Sigmoid colon (tissue), 7 donors: ENCODE data around the gene TTLL8. TPM values are rescaled to one million over a fixed set of nuclear protein-coding genes. Genes with fewer than 3 reads are reported as not detected.

ENCODE experiments used
- DNase-seq: peaks from one replicate; pipeline ENCODE4 v3.0.0-alpha.2; 2019
- H3K27ac ChIP-seq, 4 donors: fragments of 200-600 bp; sonication (generic); one replicate each; pipeline ENCODE4 v1.5.1; 2016 to 2019; ENCODE audit warnings: mild to moderate bottlenecking in 1 of 4
- H3K27me3 ChIP-seq, 3 donors: fragments of 200-600 bp; sonication (generic); one replicate each; pipeline ENCODE4 v1.5.1; 2019; ENCODE audit warnings: mild to moderate bottlenecking in 1 of 3
- H3K36me3 ChIP-seq, 4 donors: fragments of 200-600 bp; sonication (generic); one replicate each; pipeline ENCODE4 v1.5.1; 2016 to 2019
- H3K4me1 ChIP-seq, 4 donors: fragments of 200-600 bp; sonication (generic); one replicate each; pipeline ENCODE4 v1.5.1; 2017 to 2019
- H3K4me3 ChIP-seq, 4 donors: fragments of 200-600 bp; sonication (generic); one replicate each; pipeline ENCODE4 v1.5.1; 2017 to 2019; ENCODE audit warnings: mild to moderate bottlenecking in 2 of 4, moderate library complexity in 1 of 4
- H3K9me3 ChIP-seq, 4 donors: fragments of 200-600 bp in 3 of 4; sonication (generic) in 3 of 4; one replicate each; pipeline versions ENCODE4 v1.5.1 to v1.6.1; 2013 to 2019
- EP300 ChIP-seq, 4 donors: sonication (generic); formaldehyde crosslinking; IDR thresholded peaks; one replicate each; pipeline ENCODE4 v1.6.1; 2017; ENCODE audit warnings: antibody characterized with exemption in 4 of 4
- POLR2A ChIP-seq, 2 donors: fragments of 450-650 bp; IDR thresholded peaks; one replicate each; pipeline ENCODE4 v1.6.1; 2016; ENCODE audit warnings: antibody characterized with exemption in 2 of 2, mild to moderate bottlenecking in 2 of 2, moderate library complexity in 2 of 2
- POLR2AphosphoS5 ChIP-seq, 4 donors: sonication (generic); formaldehyde crosslinking; IDR thresholded peaks; one replicate each; pipeline ENCODE4 v1.6.1; 2017; ENCODE audit warnings: antibody characterized with exemption in 4 of 4
- WGBS, 2 donors: extraction: QIAGEN DNeasy Blood & Tissue Kit; methylation state at CpG; one replicate each; pipeline ENCODE4 v1.1.7; 2013; 5-methylcytosine and 5-hydroxymethylcytosine counted together
- intact Hi-C: fragments of 100-400 bp; cut with DNase I; formaldehyde crosslinking; loops from one replicate; pipeline ENCODE4 v1.15.1; 2023
- polyA plus RNA-seq, 3 donors: library from polyadenylated mRNA; stranded (reverse); fragments of 200-250 nt; gene quantifications; one replicate each; pipeline ENCODE4 v1.2.3, GENCODE V29; 2013
- total RNA-seq, 4 donors: library from RNA; depleted of rRNA; stranded (reverse); fragments of >200 nt; gene quantifications; one replicate each; pipeline ENCODE4 v1.1.0, GENCODE V29; 2016
- TF ChIP-seq, protein P1 (sequence below), 4 experiments: fragments of 450-650 bp in 3 of 4; fragments of 200-600 bp in 1 of 4; IDR thresholded peaks; one replicate each; pipeline ENCODE4 v1.5.1; 2016 to 2019; ENCODE audit warnings: antibody characterized with exemption in 4 of 4, mild to moderate bottlenecking in 3 of 4, moderate library complexity in 2 of 4
- donor health status: healthy with polysubstance abuse.
- donor health status: Bipolar disorder and iron deficiency.
- donor health status: healthy.

TTLL8 gene
- total and polyA plus RNA-seq, 7 donors = not detected

DNA sequence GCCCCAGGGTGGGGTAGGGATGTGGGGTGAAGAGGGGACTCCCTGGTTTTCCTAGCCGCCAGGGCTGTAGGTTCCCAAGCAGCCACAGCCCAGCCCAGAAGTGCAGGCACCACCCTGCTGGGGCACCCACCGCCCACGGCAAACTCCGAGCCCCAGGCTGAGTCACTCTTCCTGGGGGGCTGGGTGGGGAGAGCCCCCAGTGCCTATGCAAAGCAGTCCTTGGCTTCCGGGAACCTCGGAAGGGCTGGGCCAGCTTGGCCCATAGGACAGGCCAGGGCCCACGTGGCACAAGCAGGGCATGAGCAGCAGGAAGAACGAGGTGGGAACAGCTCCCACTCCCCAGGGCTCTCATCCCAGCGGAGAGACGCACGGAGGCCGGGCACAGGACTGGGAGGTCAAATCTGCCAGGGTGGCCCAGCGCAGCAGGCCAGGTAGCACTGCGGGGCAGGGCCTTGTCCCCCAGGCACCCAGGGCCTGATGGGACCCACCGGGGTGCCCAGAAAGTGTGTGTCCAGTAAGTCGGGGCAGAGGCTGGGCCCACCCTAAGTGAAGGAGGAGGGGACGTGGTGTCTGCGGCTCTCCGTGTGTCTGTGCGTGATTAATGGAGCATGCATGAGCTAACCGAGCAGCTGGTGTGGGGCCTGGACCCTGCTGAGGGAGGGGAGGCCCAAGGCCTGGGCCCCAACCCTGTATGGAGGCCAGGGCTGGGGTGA lies 41.0 kb downstream of the TTLL8 start:
- Histone ChIP-seq H3K27ac (no peak overlapping the region), H3K4me3 (no peak overlapping the region), H3K4me1 (peaks cover 0 to 11% (median 10%) of the 10 kb centered on the region in 4 donors), H3K9me3 (peaks cover 0 to 4% (median 0%) of the 10 kb centered on the region in 4 donors), H3K36me3 (no peaks in the 10 kb centered on the region), H3K27me3 (peaks cover 29 to 69% (median 54%) of the 10 kb centered on the region in 3 donors)
- DNase-seq = peak; percentile 50
- WGBS, 2 donors = 71 to 72% methylated on average over 21 of the region's 21 CpGs
- TF ChIP-seq POLR2A (IDR thresholded peaks at IDR 0.05) (no peak), EP300 (IDR thresholded peaks at IDR 0.05) (no peak), POLR2AphosphoS5 (IDR thresholded peaks at IDR 0.05) (no peak)
- TF ChIP-seq, protein P1, sequence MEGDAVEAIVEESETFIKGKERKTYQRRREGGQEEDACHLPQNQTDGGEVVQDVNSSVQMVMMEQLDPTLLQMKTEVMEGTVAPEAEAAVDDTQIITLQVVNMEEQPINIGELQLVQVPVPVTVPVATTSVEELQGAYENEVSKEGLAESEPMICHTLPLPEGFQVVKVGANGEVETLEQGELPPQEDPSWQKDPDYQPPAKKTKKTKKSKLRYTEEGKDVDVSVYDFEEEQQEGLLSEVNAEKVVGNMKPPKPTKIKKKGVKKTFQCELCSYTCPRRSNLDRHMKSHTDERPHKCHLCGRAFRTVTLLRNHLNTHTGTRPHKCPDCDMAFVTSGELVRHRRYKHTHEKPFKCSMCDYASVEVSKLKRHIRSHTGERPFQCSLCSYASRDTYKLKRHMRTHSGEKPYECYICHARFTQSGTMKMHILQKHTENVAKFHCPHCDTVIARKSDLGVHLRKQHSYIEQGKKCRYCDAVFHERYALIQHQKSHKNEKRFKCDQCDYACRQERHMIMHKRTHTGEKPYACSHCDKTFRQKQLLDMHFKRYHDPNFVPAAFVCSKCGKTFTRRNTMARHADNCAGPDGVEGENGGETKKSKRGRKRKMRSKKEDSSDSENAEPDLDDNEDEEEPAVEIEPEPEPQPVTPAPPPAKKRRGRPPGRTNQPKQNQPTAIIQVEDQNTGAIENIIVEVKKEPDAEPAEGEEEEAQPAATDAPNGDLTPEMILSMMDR (IDR thresholded peaks at IDR 0.05) = no peak
- intact Hi-C loops = no loop called here

GRCh38 chr22:50016308-50016987 lies 41.6 kb downstream of the TTLL8 start:
- peaks cover 31 to 76% (median 61%) of the 10 kb centered on the region in 3 donors for H3K27me3 ChIP-seq
- peaks cover 0 to 11% (median 10%) of the 10 kb centered on the region in 4 donors for H3K4me1 ChIP-seq
- DNase-seq = peak; percentile 39
- WGBS, 2 donors = 86% methylated on average over 20 of the region's 20 CpGs
- intact Hi-C loops = no loop called here
- TF ChIP-seq POLR2AphosphoS5 (IDR thresholded peaks at IDR 0.05) = no peak
- TF ChIP-seq, protein P1 (IDR thresholded peaks at IDR 0.05) = no peak
- TF ChIP-seq EP300 (IDR thresholded peaks at IDR 0.05) = no peak
- TF ChIP-seq POLR2A (IDR thresholded peaks at IDR 0.05) = no peak
- H3K36me3 ChIP-seq = no peaks in the 10 kb centered on the region
- no peak overlapping the region for H3K27ac ChIP-seq
- H3K9me3 ChIP-seq = peaks cover 0 to 4% (median 0%) of the 10 kb centered on the region in 4 donors
- H3K4me3 ChIP-seq = no peak overlapping the region

GRCh38 chr22:50015451-50016307 lies 42.4 kb downstream of the TTLL8 start:
- Histone ChIP-seq H3K36me3 (no peaks in the 10 kb centered on the region), H3K27ac (no peak overlapping the region), H3K9me3 (peaks cover 0 to 4% (median 0%) of the 10 kb centered on the region in 4 donors), H3K4me1 (peaks cover 0 to 18% (median 17%) of the 10 kb centered on the region in 4 donors), H3K4me3 (no peak overlapping the region), H3K27me3 (peaks cover 39 to 83% (median 69%) of the 10 kb centered on the region in 3 donors)
- 31 to 51% methylated on average over 30 of the region's 30 CpGs for WGBS, 2 donors
- intact Hi-C loops = no loop called here
- peak; percentile 57 for DNase-seq
- TF ChIP-seq POLR2AphosphoS5 (IDR thresholded peaks at IDR 0.05) = no peak
- TF ChIP-seq EP300 (IDR thresholded peaks at IDR 0.05) = no peak
- TF ChIP-seq, protein P1 (IDR thresholded peaks at IDR 0.05) = no peak
- no peak for TF ChIP-seq POLR2A (IDR thresholded peaks at IDR 0.05)

DNA sequence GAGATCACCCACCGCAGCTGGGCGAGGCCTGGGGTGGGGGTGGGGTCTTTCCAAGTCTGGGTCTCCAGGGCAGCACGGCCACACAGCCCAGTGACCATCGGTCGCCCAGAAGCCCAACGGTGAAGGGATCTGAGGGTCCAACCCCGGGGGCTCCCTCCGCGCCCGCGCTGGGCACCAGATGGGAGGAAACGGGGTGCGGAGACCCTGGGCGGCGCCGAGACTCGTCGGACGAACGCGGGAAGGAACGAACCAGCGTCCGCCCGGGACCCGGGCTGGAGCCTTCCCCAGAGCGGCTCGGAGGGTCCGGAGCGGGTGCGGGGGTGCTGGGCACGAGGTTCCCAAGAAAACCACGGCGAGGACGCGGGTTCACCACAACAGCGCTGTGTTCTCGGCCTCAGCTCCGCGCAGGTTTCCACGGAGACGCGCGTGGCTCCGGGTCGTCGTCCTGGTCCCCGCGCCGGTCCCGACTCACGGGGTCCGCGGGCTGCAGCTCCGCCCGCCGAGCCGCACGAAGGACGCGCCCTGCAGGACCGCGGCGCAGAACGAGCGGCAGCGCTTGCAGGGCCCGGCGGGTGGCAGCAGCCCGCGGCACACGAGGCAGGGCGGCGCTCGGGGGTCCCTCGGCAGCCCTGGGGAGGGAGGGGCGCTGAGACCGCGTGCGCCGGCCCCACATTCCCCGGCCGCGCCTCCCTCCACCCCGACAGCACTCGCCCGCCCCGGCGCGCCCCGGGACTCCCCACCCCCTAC lies 43.3 kb downstream of the TTLL8 start:
- WGBS, 2 donors = 4% methylated on average over 90 to 91 of the region's 91 CpGs
- Histone ChIP-seq H3K36me3 (no peaks in the 10 kb centered on the region), H3K27ac (no peak overlapping the region), H3K9me3 (peaks cover 0 to 4% (median 0%) of the 10 kb centered on the region in 4 donors), H3K4me3 (no peak overlapping the region), H3K4me1 (peaks cover 0 to 24% (median 21%) of the 10 kb centered on the region in 4 donors), H3K27me3 (peaks cover 46 to 92% (median 77%) of the 10 kb centered on the region in 3 donors)
- DNase-seq = peak; percentile 41
- TF ChIP-seq, protein P1 (IDR thresholded peaks at IDR 0.05) = no peak
- TF ChIP-seq EP300 (IDR thresholded peaks at IDR 0.05) (no peak), POLR2A (IDR thresholded peaks at IDR 0.05) (no peak), POLR2AphosphoS5 (IDR thresholded peaks at IDR 0.05) (no peak)
- intact Hi-C loops = no loop called here
